Measurements from ENCODE around the gene CFAP90. TPM values are rescaled to one million over a fixed set of nuclear protein-coding genes. Genes with fewer than 3 reads are reported as not detected.

CFAP90 gene
- total RNA-seq, 1 experiment from 2014 or later = 0.58 TPM

- H3K9me3 ChIP-seq (ENCODE audit: low read length) = no peaks in the 10 kb centered on the region
- peaks cover 23% of the 10 kb centered on the region for H3K4me1 ChIP-seq (ENCODE audit: insufficient read depth, low read length)
- no peak for DNase-seq
- no peak overlapping the region for H2AFZ ChIP-seq (ENCODE audit: low read length)
- ChIA-PET CTCF (no interaction called here), POLR2A (ENCODE audit: unreplicated experiment) (no interaction called here)
- no peak overlapping the region for H3K4me3 ChIP-seq (ENCODE audit: low read length)
- no peaks in the 10 kb centered on the region for H3K9me2 ChIP-seq (replicated peaks; ENCODE audit: low read length)
- ATAC-seq = no peak
- H3K27ac ChIP-seq (ENCODE audit: low read length) = no peak overlapping the region
- TF ChIP-seq CTCF (conservative IDR thresholded peaks at IDR 0.05; ENCODE audit: low read depth, low read length) (no peak), EZH2 (IDR thresholded peaks at IDR 0.05; ENCODE audit: low read length, unreplicated experiment) (no peak), EZH2phosphoT487 (IDR thresholded peaks at IDR 0.05; ENCODE audit: borderline replicate concordance, low read length) (no peak)
- intact Hi-C loops (cut with micrococcal nuclease) = no loop called here
- H3K9ac ChIP-seq (ENCODE audit: low read length) = no peak overlapping the region
- H4K20me1 ChIP-seq (ENCODE audit: low read length) = 0 out of 2 replicates have a peak, but pooled peaks cover 8% of the 10 kb centered on the region
- peaks cover 5% of the 10 kb centered on the region for H3F3A ChIP-seq (ENCODE audit: low read length, unreplicated experiment)
- H3K36me3 ChIP-seq (ENCODE audit: low read depth, low read length) = peaks cover 82% of the 10 kb centered on the region
- no peaks in the 10 kb centered on the region for H3K27me3 ChIP-seq (ENCODE audit: low read length)
- H3K79me2 ChIP-seq (ENCODE audit: low read length) = 0 out of 2 replicates have a peak, but pooled peaks cover 4% of the 10 kb centered on the region
- no peak overlapping the region for H3K4me2 ChIP-seq (ENCODE audit: low read length)
- BruUV-seq (replicated peaks) = no TSS peak
Observed at GRCh38 chr5:7881816-7882215, 30.9 kb upstream of the CFAP90 start.

- ATAC-seq = no peak
- DNase-seq = no peak
- no peak overlapping the region for H3K4me2 ChIP-seq (ENCODE audit: low read length)
- intact Hi-C loops (cut with micrococcal nuclease) = no loop called here
- no peak overlapping the region for H3K9ac ChIP-seq (ENCODE audit: low read length)
- no peak overlapping the region for H3K27ac ChIP-seq (ENCODE audit: low read length)
- peaks cover 30% of the 10 kb centered on the region for H3K4me1 ChIP-seq (ENCODE audit: insufficient read depth, low read length)
- CTCF ChIA-PET = no interaction called here
- TF ChIP-seq CTCF (conservative IDR thresholded peaks at IDR 0.05; ENCODE audit: low read depth, low read length) (peak; percentile 23; the same call in 1 of the 2 replicates), EZH2 (IDR thresholded peaks at IDR 0.05; ENCODE audit: low read length, unreplicated experiment) (no peak), EZH2phosphoT487 (IDR thresholded peaks at IDR 0.05; ENCODE audit: borderline replicate concordance, low read length) (no peak)
- POLR2A ChIA-PET (ENCODE audit: unreplicated experiment) = no interaction called here
- no peaks in the 10 kb centered on the region for H3K9me3 ChIP-seq (ENCODE audit: low read length)
- no TSS peak for BruUV-seq (replicated peaks)
- peaks cover 5% of the 10 kb centered on the region for H3F3A ChIP-seq (ENCODE audit: low read length, unreplicated experiment)
- H3K79me2 ChIP-seq (ENCODE audit: low read length) = 0 out of 2 replicates have a peak, but pooled peaks cover 4% of the 10 kb centered on the region
- no peak overlapping the region for H2AFZ ChIP-seq (ENCODE audit: low read length)
- H3K9me2 ChIP-seq (replicated peaks; ENCODE audit: low read length) = no peaks in the 10 kb centered on the region
- no peak overlapping the region for H3K4me3 ChIP-seq (ENCODE audit: low read length)
- no peaks in the 10 kb centered on the region for H3K27me3 ChIP-seq (ENCODE audit: low read length)
- H3K36me3 ChIP-seq (ENCODE audit: low read depth, low read length) = peaks cover 83% of the 10 kb centered on the region
- 0 out of 2 replicates have a peak, but pooled peaks cover 13% of the 10 kb centered on the region for H4K20me1 ChIP-seq (ENCODE audit: low read length)
Observed at GRCh38 chr5:7881091-7881490, 30.2 kb upstream of the CFAP90 start.

- H3K27ac ChIP-seq (ENCODE audit: low read length) = peak overlapping the region; percentile 63
- POLR2A ChIA-PET (ENCODE audit: unreplicated experiment) = no interaction called here
- BruUV-seq (replicated peaks) = no TSS peak
- no peak overlapping the region for H2AFZ ChIP-seq (ENCODE audit: low read length)
- peaks cover 5% of the 10 kb centered on the region for H3F3A ChIP-seq (ENCODE audit: low read length, unreplicated experiment)
- H3K4me2 ChIP-seq (ENCODE audit: low read length) = peak overlapping the region; percentile 35; the same call in 1 of the 2 replicates
- intact Hi-C loops (cut with micrococcal nuclease) = no loop called here
- CTCF ChIA-PET = no interaction called here
- no peaks in the 10 kb centered on the region for H3K9me2 ChIP-seq (replicated peaks; ENCODE audit: low read length)
- TF ChIP-seq EZH2 (IDR thresholded peaks at IDR 0.05; ENCODE audit: low read length, unreplicated experiment) (no peak), CTCF (conservative IDR thresholded peaks at IDR 0.05; ENCODE audit: low read depth, low read length) (no peak), EZH2phosphoT487 (IDR thresholded peaks at IDR 0.05; ENCODE audit: borderline replicate concordance, low read length) (no peak)
- H3K27me3 ChIP-seq (ENCODE audit: low read length) = no peaks in the 10 kb centered on the region
- peaks cover 26% of the 10 kb centered on the region for H3K79me2 ChIP-seq (ENCODE audit: low read length)
- ATAC-seq (peak; percentile 50), DNase-seq (peak; percentile 93)
- H3K4me1 ChIP-seq (ENCODE audit: insufficient read depth, low read length) = peaks cover 32% of the 10 kb centered on the region
- peak overlapping the region; percentile 18; the same call in 1 of the 2 replicates for H3K9ac ChIP-seq (ENCODE audit: low read length)
- H4K20me1 ChIP-seq (ENCODE audit: low read length) = 0 out of 2 replicates have a peak, but pooled peaks cover 14% of the 10 kb centered on the region
- H3K9me3 ChIP-seq (ENCODE audit: low read length) = no peaks in the 10 kb centered on the region
- H3K4me3 ChIP-seq (ENCODE audit: low read length) = no peak overlapping the region
- peaks cover 74% of the 10 kb centered on the region for H3K36me3 ChIP-seq (ENCODE audit: low read depth, low read length)
Observed at GRCh38 chr5:7878381-7878873, 27.5 kb upstream of the CFAP90 start.

Data from PC-3 (cell line).